Measurements from ENCODE around the gene SURF6.

Gene SURF6

GRCh38 chr9:133367221-133367620, 31.2 kb upstream of the SURF6 start:
- no peak for DNase-seq

GRCh38 chr9:133366435-133366834, 30.4 kb upstream of the SURF6 start:
- DNase-seq: no peak

- DNase-seq: no peak
Observed at GRCh38 chr9:133362359-133363044, 26.5 kb upstream of the SURF6 start.

GRCh38 chr9:133361507-133362092, 25.6 kb upstream of the SURF6 start:
- DNase-seq: no peak

GRCh38 chr9:133360400-133361393, 24.7 kb upstream of the SURF6 start:
- no peak for DNase-seq

- no peak for DNase-seq
Observed at GRCh38 chr9:133359399-133360175, 23.6 kb upstream of the SURF6 start.

- DNase-seq: no peak
Observed at GRCh38 chr9:133357656-133358055, 21.7 kb upstream of the SURF6 start.

GRCh38 chr9:133356391-133357091, 20.6 kb upstream of the SURF6 start, which contains the start of the genes SURF1 and SURF2:
Gene SURF1 (minus strand): TSS chr9:133356487. CDS start chr9:133356453, 34 bp downstream.
Gene SURF2 (plus strand): TSS chr9:133356550. CDS start chr9:133356593, 43 bp downstream.
- DNase-seq: peak; percentile 91

- no peak for DNase-seq
Observed at GRCh38 chr9:133355881-133356357, 19.9 kb upstream of the SURF6 start.

GRCh38 chr9:133354766-133355165, 18.8 kb upstream of the SURF6 start:
- no peak for DNase-seq

GRCh38 chr9:133353548-133353947, 17.6 kb upstream of the SURF6 start:
- no peak for DNase-seq

- DNase-seq: no peak
Observed at GRCh38 chr9:133352635-133353340, 16.8 kb upstream of the SURF6 start.

GRCh38 chr9:133351908-133352634, 16.1 kb upstream of the SURF6 start:
- no peak for DNase-seq

GRCh38 chr9:133351526-133351907, 15.5 kb upstream of the SURF6 start:
- DNase-seq: no peak

- DNase-seq: no peak
Observed at GRCh38 chr9:133349965-133350616, 14.1 kb upstream of the SURF6 start.

- no peak for DNase-seq
Observed at GRCh38 chr9:133348718-133349573, 13.0 kb upstream of the SURF6 start.

- peak; percentile 91 for DNase-seq
Observed at GRCh38 chr9:133347985-133348717, 12.2 kb upstream of the SURF6 start, which contains the start of the genes MED22 and RPL7A. Gene MED22 (minus strand): TSS chr9:133348131. CDS start chr9:133346662, 1,469 bp downstream. Gene RPL7A (plus strand): TSS chr9:133348218. CDS start chr9:133348244, 26 bp downstream.

- no peak for DNase-seq
Observed at GRCh38 chr9:133347515-133347984, 11.6 kb upstream of the SURF6 start.

All from activated gamma-delta T cell treated with Interleukin-2 at 50 U/mL for 16 hours (primary cell).